HG02623 (cell line): ENCODE data around the gene LYSMD4.

Source experiments
- ATAC-seq: cut with Tn5 transposase; IDR thresholded peaks from one replicate; pipeline ENCODE4 v1.9.1; 2021; ENCODE audit warnings: moderate library complexity; ENCODE audit not compliant: unreplicated experiment

Gene LYSMD4

GRCh38 chr15:99732124-99732750, 1.0 kb downstream of the LYSMD4 start:
- ATAC-seq = no peak

- no peak for ATAC-seq
Measured at GRCh38 chr15:99731336-99732123, 1.7 kb downstream of the LYSMD4 start.

GRCh38 chr15:99729920-99730319, 3.3 kb downstream of the LYSMD4 start:
- no peak for ATAC-seq

- no peak for ATAC-seq
Measured at GRCh38 chr15:99729327-99729726, 3.9 kb downstream of the LYSMD4 start.

GRCh38 chr15:99728916-99729315, 4.3 kb downstream of the LYSMD4 start:
- ATAC-seq = no peak

GRCh38 chr15:99727733-99728132, 5.5 kb downstream of the LYSMD4 start:
- ATAC-seq = no peak

- ATAC-seq = no peak
Measured at GRCh38 chr15:99727330-99727729, 5.9 kb downstream of the LYSMD4 start.

GRCh38 chr15:99726333-99726732, 6.9 kb downstream of the LYSMD4 start:
- ATAC-seq = no peak

GRCh38 chr15:99722406-99722805, 10.8 kb downstream of the LYSMD4 start:
- ATAC-seq = no peak

GRCh38 chr15:99721896-99722295, 11.3 kb downstream of the LYSMD4 start:
- no peak for ATAC-seq

- ATAC-seq = no peak
Measured at GRCh38 chr15:99721104-99721778, 12.0 kb downstream of the LYSMD4 start.

- ATAC-seq = no peak
Measured at GRCh38 chr15:99720533-99720932, 12.7 kb downstream of the LYSMD4 start.

- ATAC-seq = peak; percentile 78
Measured at GRCh38 chr15:99719096-99719541, 14.1 kb downstream of the LYSMD4 start.

GRCh38 chr15:99718421-99718820, 14.8 kb downstream of the LYSMD4 start:
- no peak for ATAC-seq

GRCh38 chr15:99717161-99718009, 15.9 kb downstream of the LYSMD4 start:
- ATAC-seq = peak; percentile 34

- no peak for ATAC-seq
Measured at GRCh38 chr15:99716540-99717095, 16.6 kb downstream of the LYSMD4 start.

GRCh38 chr15:99712415-99712814, 20.8 kb downstream of the LYSMD4 start:
- ATAC-seq = no peak

GRCh38 chr15:99711625-99712024, 21.6 kb downstream of the LYSMD4 start:
- no peak for ATAC-seq

- no peak for ATAC-seq
Measured at GRCh38 chr15:99709243-99709986, 23.8 kb downstream of the LYSMD4 start.

- no peak for ATAC-seq
Measured at GRCh38 chr15:99708563-99708962, 24.7 kb downstream of the LYSMD4 start.
